ENCODE measurements around the gene EEFSEC. TPM values are rescaled to one million over a fixed set of nuclear protein-coding genes. Genes with fewer than 3 reads are reported as not detected.

EEFSEC gene
- total RNA-seq, 1 donor from 2014 or later: 24.6 TPM

GRCh38 chr3:128372707-128373533 lies 219.6 kb downstream of the EEFSEC start:
- intact Hi-C loops (cut with DNase I): no loop called here
- no peaks in the 10 kb centered on the region for H3K36me3 ChIP-seq
- H3K4me1 ChIP-seq: peaks cover 2% of the 10 kb centered on the region
- no peak for DNase-seq (ENCODE audit: extremely low spot score in 2 of 2)
- no peak for TF ChIP-seq POLR2A (IDR thresholded peaks at IDR 0.05)
- no peak for TF ChIP-seq POLR2AphosphoS5 (IDR thresholded peaks at IDR 0.05; ENCODE audit: insufficient read depth in 1 of 2, low read depth in 1 of 2)
- TF ChIP-seq, protein P1, sequence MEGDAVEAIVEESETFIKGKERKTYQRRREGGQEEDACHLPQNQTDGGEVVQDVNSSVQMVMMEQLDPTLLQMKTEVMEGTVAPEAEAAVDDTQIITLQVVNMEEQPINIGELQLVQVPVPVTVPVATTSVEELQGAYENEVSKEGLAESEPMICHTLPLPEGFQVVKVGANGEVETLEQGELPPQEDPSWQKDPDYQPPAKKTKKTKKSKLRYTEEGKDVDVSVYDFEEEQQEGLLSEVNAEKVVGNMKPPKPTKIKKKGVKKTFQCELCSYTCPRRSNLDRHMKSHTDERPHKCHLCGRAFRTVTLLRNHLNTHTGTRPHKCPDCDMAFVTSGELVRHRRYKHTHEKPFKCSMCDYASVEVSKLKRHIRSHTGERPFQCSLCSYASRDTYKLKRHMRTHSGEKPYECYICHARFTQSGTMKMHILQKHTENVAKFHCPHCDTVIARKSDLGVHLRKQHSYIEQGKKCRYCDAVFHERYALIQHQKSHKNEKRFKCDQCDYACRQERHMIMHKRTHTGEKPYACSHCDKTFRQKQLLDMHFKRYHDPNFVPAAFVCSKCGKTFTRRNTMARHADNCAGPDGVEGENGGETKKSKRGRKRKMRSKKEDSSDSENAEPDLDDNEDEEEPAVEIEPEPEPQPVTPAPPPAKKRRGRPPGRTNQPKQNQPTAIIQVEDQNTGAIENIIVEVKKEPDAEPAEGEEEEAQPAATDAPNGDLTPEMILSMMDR (IDR thresholded peaks at IDR 0.05): no peak
- no peaks in the 10 kb centered on the region for H3K9me3 ChIP-seq
- H3K27me3 ChIP-seq: no peaks in the 10 kb centered on the region
- no peak overlapping the region for H3K27ac ChIP-seq
- no peak overlapping the region for H3K4me3 ChIP-seq

DNA sequence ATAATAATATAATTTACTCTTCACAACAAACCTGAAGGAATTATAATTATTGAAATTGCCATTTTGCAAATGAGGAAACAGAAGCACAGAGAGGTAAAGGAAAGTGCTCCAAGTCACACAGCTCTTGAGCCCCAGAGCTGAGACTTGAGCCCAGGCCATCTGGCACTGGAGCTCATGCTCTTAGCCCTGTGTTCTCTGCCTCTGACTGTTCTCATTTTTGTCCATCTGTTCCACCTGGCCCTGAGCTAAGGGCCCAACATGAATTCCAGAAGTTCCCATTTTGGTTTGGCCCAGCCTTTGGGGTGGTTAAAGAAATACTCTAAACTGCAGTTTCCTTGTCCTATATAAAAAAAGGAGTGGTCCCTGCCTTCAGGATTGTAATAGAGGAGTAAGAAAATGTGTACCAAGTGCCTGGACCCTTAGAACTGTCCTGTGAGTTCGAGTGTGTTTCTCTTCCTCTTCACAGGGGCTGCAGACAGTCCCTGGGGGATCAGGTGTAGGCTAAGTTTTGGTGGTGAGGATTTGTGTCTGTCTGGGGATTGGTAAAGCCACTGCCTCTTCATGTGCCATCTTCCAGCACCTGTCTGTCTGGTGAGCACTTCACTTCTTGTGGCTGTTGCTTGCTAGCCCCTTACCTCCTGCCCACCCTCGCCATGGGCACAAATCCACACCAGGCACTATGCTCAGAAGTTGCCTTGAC lies 221.6 kb downstream of the EEFSEC start:
- H3K27ac ChIP-seq: no peak overlapping the region
- DNase-seq (ENCODE audit: extremely low spot score in 2 of 2): no peak
- peaks cover 17% of the 10 kb centered on the region for H3K4me1 ChIP-seq
- no peak overlapping the region for H3K4me3 ChIP-seq
- H3K9me3 ChIP-seq: no peaks in the 10 kb centered on the region
- intact Hi-C loops (cut with DNase I): no loop called here
- no peak for TF ChIP-seq POLR2AphosphoS5 (IDR thresholded peaks at IDR 0.05; ENCODE audit: insufficient read depth in 1 of 2, low read depth in 1 of 2)
- no peaks in the 10 kb centered on the region for H3K27me3 ChIP-seq
- H3K36me3 ChIP-seq: no peaks in the 10 kb centered on the region

- Histone ChIP-seq H3K4me3 (no peak overlapping the region), H3K27ac (no peak overlapping the region), H3K9me3 (no peaks in the 10 kb centered on the region), H3K4me1 (peaks cover 17% of the 10 kb centered on the region), H3K36me3 (no peaks in the 10 kb centered on the region), H3K27me3 (no peaks in the 10 kb centered on the region)
- intact Hi-C loops (cut with DNase I): no loop called here
- TF ChIP-seq POLR2AphosphoS5 (IDR thresholded peaks at IDR 0.05; ENCODE audit: insufficient read depth in 1 of 2, low read depth in 1 of 2) (no peak), POLR2A (IDR thresholded peaks at IDR 0.05) (no peak)
- TF ChIP-seq, protein P1 (IDR thresholded peaks at IDR 0.05): no peak
- DNase-seq (ENCODE audit: extremely low spot score in 2 of 2): no peak
Observed at GRCh38 chr3:128376516-128376915, 223.2 kb downstream of the EEFSEC start.

GRCh38 chr3:128378631-128379347 lies 225.5 kb downstream of the EEFSEC start:
- intact Hi-C loops (cut with DNase I): no loop called here
- H3K4me3 ChIP-seq: no peak overlapping the region
- TF ChIP-seq POLR2A (IDR thresholded peaks at IDR 0.05) (no peak), POLR2AphosphoS5 (IDR thresholded peaks at IDR 0.05; ENCODE audit: insufficient read depth in 1 of 2, low read depth in 1 of 2) (no peak)
- TF ChIP-seq, protein P1 (IDR thresholded peaks at IDR 0.05): no peak
- no peaks in the 10 kb centered on the region for H3K36me3 ChIP-seq
- H3K27ac ChIP-seq: no peak overlapping the region
- H3K9me3 ChIP-seq: no peaks in the 10 kb centered on the region
- no peaks in the 10 kb centered on the region for H3K27me3 ChIP-seq
- H3K4me1 ChIP-seq: peaks cover 40% of the 10 kb centered on the region
- no peak for DNase-seq (ENCODE audit: extremely low spot score in 2 of 2)

DNA sequence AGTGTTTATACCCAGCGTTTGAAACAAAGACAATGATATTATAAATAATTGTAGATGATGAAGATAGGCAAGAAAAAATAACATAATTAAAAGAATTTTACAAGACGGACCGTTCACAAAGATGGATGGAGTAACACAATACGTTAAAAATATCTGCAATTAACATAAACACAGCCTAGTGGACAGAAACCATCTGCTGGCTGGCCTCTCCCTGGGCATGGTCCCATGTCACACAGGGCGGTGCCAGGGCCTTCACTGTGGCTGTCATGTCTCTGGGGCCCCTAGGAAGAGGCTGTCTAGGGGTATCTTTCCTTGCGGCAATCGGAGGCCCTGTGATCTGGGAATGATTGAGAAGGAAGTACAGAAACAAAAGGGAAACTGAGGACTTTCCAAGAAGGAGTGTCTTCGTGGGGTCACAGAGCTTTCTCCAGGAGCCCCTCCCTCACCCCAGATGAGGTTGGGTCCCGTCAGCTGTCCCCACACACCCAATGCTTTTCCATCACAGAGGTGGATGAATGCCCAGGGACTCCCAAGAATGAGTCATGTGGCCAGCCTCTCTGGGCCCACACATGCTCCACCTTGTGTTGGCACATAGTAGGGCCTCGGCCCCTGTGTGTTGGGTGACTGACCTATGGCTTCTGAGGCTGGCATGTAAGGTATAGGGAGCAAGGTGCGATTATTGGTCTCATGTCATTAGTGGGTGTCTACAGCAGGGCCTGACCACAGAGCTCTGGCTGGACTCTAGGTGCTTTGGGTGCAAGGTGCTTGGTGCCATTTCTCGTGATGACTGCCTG lies 226.3 kb downstream of the EEFSEC start:
- TF ChIP-seq POLR2AphosphoS5 (IDR thresholded peaks at IDR 0.05; ENCODE audit: insufficient read depth in 1 of 2, low read depth in 1 of 2) (no peak), POLR2A (IDR thresholded peaks at IDR 0.05) (no peak)
- TF ChIP-seq, protein P1 (IDR thresholded peaks at IDR 0.05): no peak
- Histone ChIP-seq H3K4me3 (no peak overlapping the region), H3K27me3 (no peaks in the 10 kb centered on the region), H3K36me3 (no peaks in the 10 kb centered on the region), H3K27ac (no peak overlapping the region), H3K9me3 (no peaks in the 10 kb centered on the region), H3K4me1 (peaks cover 48% of the 10 kb centered on the region)
- intact Hi-C loops (cut with DNase I): no loop called here
- no peak for DNase-seq (ENCODE audit: extremely low spot score in 2 of 2)
